Ramos (cell line): ENCODE measurements around the gene TRAK2.

Experiments
- in situ Hi-C: fragments of 300-500 bp; cut with MboI; formaldehyde crosslinking; loops from one replicate; pipeline ENCODE4 v1.14.3; 2022; ENCODE audit warnings: low sequenced_read_pairs; ENCODE audit not compliant: unreplicated experiment

Gene TRAK2

GRCh38 chr2:201366146-201366545 is 85.1 kb downstream of the TRAK2 start:
- in situ Hi-C loops: no loop called here

- in situ Hi-C loops: loop anchor here (5.0 kb wide), 1 partner anchor 122 kb away; no protein-coding TSS in a partner anchor
Observed at GRCh38 chr2:201363857-201364560, 87.2 kb downstream of the TRAK2 start.

- in situ Hi-C loops: loop anchor here (5.0 kb wide), 1 partner anchor 120 kb away; no protein-coding TSS in a partner anchor
Observed at GRCh38 chr2:201362396-201362795, 88.9 kb downstream of the TRAK2 start.

- in situ Hi-C loops: loop anchor here (5.0 kb wide), 1 partner anchor 119 kb away; no protein-coding TSS in a partner anchor
Observed at GRCh38 chr2:201361078-201361733, 90.1 kb downstream of the TRAK2 start.

GRCh38 chr2:201360256-201360655 is 91.0 kb downstream of the TRAK2 start:
- in situ Hi-C loops: loop anchor here (5.0 kb wide), 1 partner anchor 118 kb away; no protein-coding TSS in a partner anchor

GRCh38 chr2:201358684-201359083 is 92.6 kb downstream of the TRAK2 start:
- in situ Hi-C loops: no loop called here

GRCh38 chr2:201357221-201357620 is 94.0 kb downstream of the TRAK2 start, which contains the start of gene FLACC1:
Gene FLACC1, minus strand, starts transcription at chr2:201357345. Its CDS starts 5,941 bp downstream, at chr2:201351404.
- in situ Hi-C loops: no loop called here

- in situ Hi-C loops: no loop called here
Observed at GRCh38 chr2:201353116-201353515, 98.1 kb downstream of the TRAK2 start.

- in situ Hi-C loops: no loop called here
Observed at GRCh38 chr2:201350879-201351278, 100.4 kb downstream of the TRAK2 start.

- in situ Hi-C loops: no loop called here
Observed at GRCh38 chr2:201349601-201350000, 101.7 kb downstream of the TRAK2 start.

GRCh38 chr2:201348758-201349157 is 102.5 kb downstream of the TRAK2 start:
- in situ Hi-C loops: no loop called here

- in situ Hi-C loops: no loop called here
Observed at GRCh38 chr2:201347138-201347537, 104.1 kb downstream of the TRAK2 start.

- in situ Hi-C loops: no loop called here
Observed at GRCh38 chr2:201345625-201346213, 105.5 kb downstream of the TRAK2 start.

GRCh38 chr2:201344663-201345366 is 106.4 kb downstream of the TRAK2 start:
- in situ Hi-C loops: no loop called here

GRCh38 chr2:201343559-201343958 is 107.7 kb downstream of the TRAK2 start:
- in situ Hi-C loops: no loop called here

- in situ Hi-C loops: no loop called here
Observed at GRCh38 chr2:201342923-201343322, 108.3 kb downstream of the TRAK2 start.

GRCh38 chr2:201329409-201329808 is 121.8 kb downstream of the TRAK2 start:
- in situ Hi-C loops: no loop called here

- in situ Hi-C loops: no loop called here
Observed at GRCh38 chr2:201327678-201328077, 123.6 kb downstream of the TRAK2 start.
